GM12878 (cell line): ENCODE measurements around the gene LTBP2. TPM values are rescaled to one million over a fixed set of nuclear protein-coding genes. Genes with fewer than 3 reads are reported as not detected.

ENCODE experiments used
- ATAC-seq: fragments of 200-7000 bp; cut with Tn5 transposase; 3 replicates; pipeline ENCODE4 v1.9.1; 2020; ENCODE audit warnings: mild to moderate bottlenecking, moderate library complexity
- BruUV-seq: library from RNA; stranded (reverse); fragments of 400-500 nt; replicated peaks from 2 replicates; lab custom pipeline; 2021; lab: Mats Ljungman, UMichigan
- CTCF ChIA-PET: fragments of 300-600 bp; sonication (Branson Sonifier 250); formaldehyde crosslinking; extraction: SDS; loops from one replicate; lab custom pipeline; 2021; ENCODE audit warnings: inconsistent platforms; lab: Yijun Ruan, JAX
- POLR2A ChIA-PET: fragments of 350-600 bp; formaldehyde crosslinking; extraction: SDS; loops from one replicate; lab custom pipeline; 2021; ENCODE audit warnings: inconsistent platforms; lab: Charles Lee
- RAD21 ChIA-PET: fragments of 300-600 bp; sonication (Branson Sonifier 250); formaldehyde crosslinking; loops from one replicate; lab custom pipeline; 2023; ENCODE audit warnings: antibody characterized with exemption; ENCODE audit not compliant: unreplicated experiment; lab: Charles Lee
- SMC1A ChIA-PET: fragments of 300-600 bp; sonication (Branson Sonifier 250); formaldehyde crosslinking; loops from one replicate; lab custom pipeline; 2023; ENCODE audit not compliant: unreplicated experiment, uncharacterized antibody; lab: Charles Lee
- DNase-seq: peaks from one replicate; pipeline ENCODE4 v3.0.0-alpha.2; 2011; ENCODE audit warnings: low read depth, low spot score
- FAIRE-seq: peaks from 3 replicates; lab custom pipeline; 2011; peaks lifted over from hg19 to GRCh38; lab: Jason Lieb, UNC
- H2AFZ ChIP-seq: 2 replicates; pipeline ENCODE4 v1.6.0; 2011; ENCODE audit warnings: low read depth, low read length, control low read depth; ENCODE audit not compliant: control insufficient read depth
- H3K27ac ChIP-seq: 2 replicates; pipeline ENCODE4 v1.5.1; 2011; ENCODE audit warnings: control low read depth; ENCODE audit not compliant: control insufficient read depth, insufficient read depth
- H3K27me3 ChIP-seq, 2 experiments: replicated peaks in 1 of 2; 2 replicates each; pipeline versions ENCODE4 v1.6.0 to v1.6.1; 2011; ENCODE audit warnings: low read length in 1 of 2; ENCODE audit not compliant: control insufficient read depth in 2 of 2, insufficient read depth in 2 of 2
- H3K36me3 ChIP-seq, 2 experiments: 2 replicates each; pipeline ENCODE4 v1.5.1; 2011; ENCODE audit warnings: low read length in 1 of 2; ENCODE audit not compliant: control insufficient read depth in 2 of 2, insufficient read depth in 2 of 2
- H3K4me1 ChIP-seq: 2 replicates; pipeline ENCODE4 v1.6.1; 2011; ENCODE audit warnings: mild to moderate bottlenecking, low read length, moderate library complexity, mixed read lengths; ENCODE audit not compliant: control insufficient read depth, insufficient read depth
- H3K4me2 ChIP-seq: 2 replicates; pipeline ENCODE4 v1.6.0; 2011; ENCODE audit warnings: control low read depth; ENCODE audit not compliant: control insufficient read depth, insufficient read depth
- H3K4me3 ChIP-seq: fragments of 200-600 bp; sonication (generic); 2 replicates; pipeline ENCODE4 v1.5.1; 2016
- H3K79me2 ChIP-seq: 2 replicates; pipeline ENCODE4 v1.6.0; 2011; ENCODE audit warnings: low read length; ENCODE audit not compliant: control insufficient read depth, insufficient read depth
- H3K9ac ChIP-seq: 2 replicates; pipeline ENCODE4 v1.8.0; 2011; ENCODE audit warnings: low read length, control low read depth, mixed read lengths; ENCODE audit not compliant: control insufficient read depth, insufficient read depth
- H3K9me3 ChIP-seq: replicated peaks from 3 replicates; pipeline ENCODE4 v1.5.1; 2011; ENCODE audit warnings: mild to moderate bottlenecking, low read length; ENCODE audit not compliant: control insufficient read depth, insufficient read depth
- H4K20me1 ChIP-seq: 2 replicates; pipeline ENCODE4 v1.6.0; 2011; ENCODE audit not compliant: control insufficient read depth, insufficient read depth
- E4F1 ChIP-seq: fragments of 450-650 bp; IDR thresholded peaks from 2 replicates; pipeline ENCODE4 v1.6.1; 2018; ENCODE audit warnings: borderline replicate concordance, mild to moderate bottlenecking; ENCODE audit not compliant: partially characterized antibody
- FOS ChIP-seq: IDR thresholded peaks from 3 replicates; pipeline ENCODE4 v1.6.1; 2011; ENCODE audit warnings: borderline replicate concordance; ENCODE audit not compliant: insufficient read length; ENCODE audit errors: extremely low read depth
- FOXK2 ChIP-seq: fragments of 450-650 bp; IDR thresholded peaks from 2 replicates; pipeline ENCODE4 v1.6.1; 2017; ENCODE audit warnings: mild to moderate bottlenecking, moderate library complexity
- IKZF2 ChIP-seq, 2 experiments: fragments of 450-650 bp; IDR thresholded peaks; 2 replicates each; pipeline ENCODE4 v1.6.1; 2017; ENCODE audit warnings: mild to moderate bottlenecking in 2 of 2, moderate library complexity in 2 of 2
- JUNB ChIP-seq: IDR thresholded peaks from 2 replicates; pipeline ENCODE4 v1.6.1; 2016; ENCODE audit warnings: antibody characterized with exemption, mild to moderate bottlenecking
- MXI1 ChIP-seq: fragments of 150-350 bp; IDR thresholded peaks from 2 replicates; pipeline ENCODE4 v1.6.1; 2011; ENCODE audit warnings: low read depth, mild to moderate bottlenecking, inconsistent platforms, low read length, improper control_type of control experiment
- NR2C2 ChIP-seq: IDR thresholded peaks from 2 replicates; pipeline ENCODE4 v1.6.1; 2011; ENCODE audit warnings: borderline replicate concordance, low read depth; ENCODE audit not compliant: control insufficient read depth, insufficient read length
- SPI1 ChIP-seq: IDR thresholded peaks from 2 replicates; pipeline ENCODE4 v1.6.1; 2011; ENCODE audit warnings: low read depth, mild to moderate bottlenecking, low read length, moderate library complexity, borderline replicate concordance; ENCODE audit not compliant: insufficient read depth
- SREBF1 ChIP-seq: IDR thresholded peaks from 2 replicates; pipeline ENCODE4 v1.6.1; 2012; ENCODE audit warnings: mild to moderate bottlenecking, low read length
- SREBF2 ChIP-seq: IDR thresholded peaks from 2 replicates; pipeline ENCODE4 v1.6.1; 2012; ENCODE audit warnings: mild to moderate bottlenecking, low read length
- STAT3 ChIP-seq: IDR thresholded peaks from 2 replicates; pipeline ENCODE4 v1.6.1; 2011; ENCODE audit warnings: low read depth, low read length, improper control_type of control experiment
- USF2 ChIP-seq: IDR thresholded peaks from 2 replicates; pipeline ENCODE4 v1.6.1; 2011; ENCODE audit warnings: low read depth, low read length, improper control_type of control experiment, borderline replicate concordance
- YY1 ChIP-seq: IDR thresholded peaks from 2 replicates; pipeline ENCODE4 v1.6.1; 2011; ENCODE audit warnings: low read depth, mild to moderate bottlenecking, low read length
- WGBS: methylation state at CpG from one replicate; pipeline ENCODE4 v1.1.6; 2016; ENCODE audit warnings: low lambda C conversion rate; ENCODE audit not compliant: insufficient replicate concordance, insufficient coverage; ENCODE audit errors: missing lambda C conversion rate; 5-methylcytosine and 5-hydroxymethylcytosine counted together
- in situ Hi-C: fragments of 300-500 bp; cut with MboI; formaldehyde crosslinking; loops from 9 replicates; pipeline ENCODE4 v1.14.3; 2018; ENCODE audit warnings: mixed read lengths
- intact Hi-C: fragments of 100-400 bp; cut with micrococcal nuclease; formaldehyde crosslinking; loops from one replicate; pipeline ENCODE4 v1.14.2; 2022; ENCODE audit not compliant: unreplicated experiment
- polyA plus RNA-seq, 11 experiments: library from polyadenylated mRNA; depleted of rRNA in 4 of 11; unstranded in 6 of 11; stranded (reverse) in 5 of 11; fragments of >200 nt; fragmentation: Nextera tagmentation in 4 of 11; fragmentation: Illumina TruSeq in 1 of 11; extraction: Ambion mirVana in 4 of 11; extraction: Trizol in 1 of 11; gene quantifications; 1 replicate in 1 of 11; 2 replicates in 10 of 11; pipeline versions ENCODE4 v1.2.1 to v1.2.3, GENCODE V29; 2011 to 2016; ENCODE audit warnings: inconsistent platforms in 2 of 11, missing spikeins in 2 of 11, low read depth in 1 of 11
- total RNA-seq, 4 experiments: library from RNA; depleted of rRNA in 3 of 4; stranded (reverse); fragments of >200 nt in 3 of 4; fragmentation: Illumina TruSeq in 1 of 4; extraction: Trizol in 1 of 4; gene quantifications; 2 replicates each; pipeline versions ENCODE4 v1.2.1 to v1.2.3, GENCODE V29; 2013 to 2021
- TF ChIP-seq, protein P1 (sequence below): IDR thresholded peaks from 2 replicates; pipeline ENCODE4 v1.6.1; 2012; ENCODE audit warnings: low read length, inconsistent platforms
- TF ChIP-seq, protein P2 (sequence below): fragments of 450-650 bp; IDR thresholded peaks from 2 replicates; pipeline ENCODE4 v1.6.1; 2017; ENCODE audit warnings: low read depth, mild to moderate bottlenecking, moderate library complexity

The LTBP2 gene
- total and polyA plus RNA-seq, 10 of the 15 experiments (the other 5 are each of a cell fraction or from before 2014, with no cell fraction given): 0.03 to 0.23 (median 0.06) TPM; not detected in 1

- TF ChIP-seq, protein P1, sequence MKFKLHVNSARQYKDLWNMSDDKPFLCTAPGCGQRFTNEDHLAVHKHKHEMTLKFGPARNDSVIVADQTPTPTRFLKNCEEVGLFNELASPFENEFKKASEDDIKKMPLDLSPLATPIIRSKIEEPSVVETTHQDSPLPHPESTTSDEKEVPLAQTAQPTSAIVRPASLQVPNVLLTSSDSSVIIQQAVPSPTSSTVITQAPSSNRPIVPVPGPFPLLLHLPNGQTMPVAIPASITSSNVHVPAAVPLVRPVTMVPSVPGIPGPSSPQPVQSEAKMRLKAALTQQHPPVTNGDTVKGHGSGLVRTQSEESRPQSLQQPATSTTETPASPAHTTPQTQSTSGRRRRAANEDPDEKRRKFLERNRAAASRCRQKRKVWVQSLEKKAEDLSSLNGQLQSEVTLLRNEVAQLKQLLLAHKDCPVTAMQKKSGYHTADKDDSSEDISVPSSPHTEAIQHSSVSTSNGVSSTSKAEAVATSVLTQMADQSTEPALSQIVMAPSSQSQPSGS: no peak
- TF ChIP-seq FOXK2: no peak
Measured at GRCh38 chr14:74650927-74651686, 39.1 kb upstream of the LTBP2 start (continued).

DNA sequence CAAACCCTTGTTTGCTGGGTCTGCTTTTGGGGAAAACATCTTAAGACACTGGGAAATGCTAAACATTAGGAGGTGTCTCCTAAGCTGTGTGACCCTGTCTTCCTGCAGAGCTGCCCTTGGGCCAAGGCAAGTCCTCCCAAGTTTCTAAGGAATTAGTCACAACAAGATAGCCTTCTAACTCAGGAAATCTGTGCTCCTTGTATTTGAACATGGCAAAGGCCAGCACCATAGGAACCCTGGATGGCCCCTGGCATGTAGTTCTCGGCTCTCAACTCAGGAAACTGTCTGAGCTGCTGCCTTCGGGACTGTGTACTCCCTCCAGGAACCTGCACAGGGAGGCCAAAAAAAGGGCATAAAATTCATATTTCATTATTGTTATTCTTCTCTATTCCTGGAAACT lies 37.6 kb upstream of the LTBP2 start:
- ChIA-PET CTCF (no interaction called here), POLR2A (interaction anchor here (0.5 kb wide), 1 partner anchor 560 kb away, joined by 4 read pairs; no protein-coding TSS in a partner anchor), RAD21 (no interaction called here), SMC1A (no interaction called here)
- WGBS: 94% methylated on average over 2 of the region's 2 CpGs
- H3K4me1 ChIP-seq: no peaks in the 10 kb centered on the region
- H3K9me3 ChIP-seq: no peaks in the 10 kb centered on the region
- H2AFZ ChIP-seq: no peak overlapping the region
- H3K4me2 ChIP-seq: no peak overlapping the region
- H3K79me2 ChIP-seq: no peaks in the 10 kb centered on the region
- no peaks in the 10 kb centered on the region for H4K20me1 ChIP-seq
- intact Hi-C loops: loop anchor here (5.0 kb wide), 1 partner anchor 37 kb away; the partner anchor contains the start of gene LTBP2
- H3K4me3 ChIP-seq: no peak overlapping the region
- H3K36me3 ChIP-seq: no peaks in the 10 kb centered on the region
- H3K9ac ChIP-seq: no peak overlapping the region
- DNase-seq: no peak
- BruUV-seq: no TSS peak
- no peak overlapping the region for H3K27ac ChIP-seq
- H3K27me3 ChIP-seq: no peaks in the 10 kb centered on the region
- in situ Hi-C loops: no loop called here
- ATAC-seq: no peak
- no peak for FAIRE-seq
- TF ChIP-seq SPI1: no peak
- no peak for TF ChIP-seq IKZF2 (IDR thresholded peaks at IDR 0.05)
- TF ChIP-seq, protein P2, sequence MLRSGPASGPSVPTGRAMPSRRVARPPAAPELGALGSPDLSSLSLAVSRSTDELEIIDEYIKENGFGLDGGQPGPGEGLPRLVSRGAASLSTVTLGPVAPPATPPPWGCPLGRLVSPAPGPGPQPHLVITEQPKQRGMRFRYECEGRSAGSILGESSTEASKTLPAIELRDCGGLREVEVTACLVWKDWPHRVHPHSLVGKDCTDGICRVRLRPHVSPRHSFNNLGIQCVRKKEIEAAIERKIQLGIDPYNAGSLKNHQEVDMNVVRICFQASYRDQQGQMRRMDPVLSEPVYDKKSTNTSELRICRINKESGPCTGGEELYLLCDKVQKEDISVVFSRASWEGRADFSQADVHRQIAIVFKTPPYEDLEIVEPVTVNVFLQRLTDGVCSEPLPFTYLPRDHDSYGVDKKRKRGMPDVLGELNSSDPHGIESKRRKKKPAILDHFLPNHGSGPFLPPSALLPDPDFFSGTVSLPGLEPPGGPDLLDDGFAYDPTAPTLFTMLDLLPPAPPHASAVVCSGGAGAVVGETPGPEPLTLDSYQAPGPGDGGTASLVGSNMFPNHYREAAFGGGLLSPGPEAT: no peak
- no peak for TF ChIP-seq SREBF2
- TF ChIP-seq STAT3: no peak
- no peak for TF ChIP-seq SREBF1
- no peak for TF ChIP-seq YY1
- no peak for TF ChIP-seq NR2C2
- TF ChIP-seq JUNB: no peak
- no peak for TF ChIP-seq USF2
- no peak for TF ChIP-seq FOS
- no peak for TF ChIP-seq MXI1
- TF ChIP-seq E4F1: no peak
